ENCODE data around the gene TMEM187. TPM values are rescaled to one million over a fixed set of nuclear protein-coding genes. Genes with fewer than 3 reads are reported as not detected.

Gene TMEM187
- total RNA-seq, 2 experiments from 2014 or later, result 5.9 to 6.2 TPM

- Mint-ChIP-seq H3K36me3 (ENCODE audit: low read depth) (peaks cover 43% of the 10 kb centered on the region), H3K27ac (no peak overlapping the region), H3K27me3 (ENCODE audit: low read depth) (no peaks in the 10 kb centered on the region), H3K4me1 (ENCODE audit: low read depth) (peaks cover 6% of the 10 kb centered on the region), H3K9me3 (ENCODE audit: insufficient read depth) (no peaks in the 10 kb centered on the region), H3K4me3 (no peak overlapping the region)
- ChIA-PET POLR2A (no interaction called here), CTCF (no interaction called here)
- ATAC-seq (no peak), DNase-seq (no peak)
Observed at GRCh38 chrX:153956044-153956907, 16.3 kb upstream of the TMEM187 start.

- no peak for DNase-seq
- no peaks in the 10 kb centered on the region for H3K27me3 Mint-ChIP-seq (ENCODE audit: low read depth)
- ChIA-PET POLR2A (interaction anchor here (0.6 kb wide), 1 partner anchor 39 kb away, joined by 3 read pairs; no protein-coding TSS in a partner anchor), CTCF (no interaction called here)
- no peak overlapping the region for H3K4me3 Mint-ChIP-seq
- H3K27ac Mint-ChIP-seq, result no peak overlapping the region
- peaks cover 3% of the 10 kb centered on the region for H3K4me1 Mint-ChIP-seq (ENCODE audit: low read depth)
- no peaks in the 10 kb centered on the region for H3K9me3 Mint-ChIP-seq (ENCODE audit: insufficient read depth)
- ATAC-seq, result no peak
- H3K36me3 Mint-ChIP-seq (ENCODE audit: low read depth), result peaks cover 46% of the 10 kb centered on the region
Observed at GRCh38 chrX:153957224-153957623, 15.3 kb upstream of the TMEM187 start.

GRCh38 chrX:153958605-153959004 lies 13.9 kb upstream of the TMEM187 start:
- no peak overlapping the region for H3K27ac Mint-ChIP-seq
- ChIA-PET CTCF (no interaction called here), POLR2A (no interaction called here)
- peaks cover 46% of the 10 kb centered on the region for H3K36me3 Mint-ChIP-seq (ENCODE audit: low read depth)
- no peak overlapping the region for H3K4me3 Mint-ChIP-seq
- H3K9me3 Mint-ChIP-seq (ENCODE audit: insufficient read depth), result no peaks in the 10 kb centered on the region
- ATAC-seq (no peak), DNase-seq (no peak)
- H3K27me3 Mint-ChIP-seq (ENCODE audit: low read depth), result no peaks in the 10 kb centered on the region
- H3K4me1 Mint-ChIP-seq (ENCODE audit: low read depth), result peaks cover 3% of the 10 kb centered on the region

GRCh38 chrX:153959649-153960048 lies 12.9 kb upstream of the TMEM187 start:
- no peak overlapping the region for H3K4me3 Mint-ChIP-seq
- H3K27ac Mint-ChIP-seq, result no peak overlapping the region
- peaks cover 44% of the 10 kb centered on the region for H3K36me3 Mint-ChIP-seq (ENCODE audit: low read depth)
- no peaks in the 10 kb centered on the region for H3K9me3 Mint-ChIP-seq (ENCODE audit: insufficient read depth)
- H3K27me3 Mint-ChIP-seq (ENCODE audit: low read depth), result no peaks in the 10 kb centered on the region
- ChIA-PET CTCF (no interaction called here), POLR2A (interaction anchor here (0.7 kb wide), 1 partner anchor 35 kb away, joined by 3 read pairs; no protein-coding TSS in a partner anchor)
- DNase-seq (no peak), ATAC-seq (no peak)
- no peaks in the 10 kb centered on the region for H3K4me1 Mint-ChIP-seq (ENCODE audit: low read depth)

DNA sequence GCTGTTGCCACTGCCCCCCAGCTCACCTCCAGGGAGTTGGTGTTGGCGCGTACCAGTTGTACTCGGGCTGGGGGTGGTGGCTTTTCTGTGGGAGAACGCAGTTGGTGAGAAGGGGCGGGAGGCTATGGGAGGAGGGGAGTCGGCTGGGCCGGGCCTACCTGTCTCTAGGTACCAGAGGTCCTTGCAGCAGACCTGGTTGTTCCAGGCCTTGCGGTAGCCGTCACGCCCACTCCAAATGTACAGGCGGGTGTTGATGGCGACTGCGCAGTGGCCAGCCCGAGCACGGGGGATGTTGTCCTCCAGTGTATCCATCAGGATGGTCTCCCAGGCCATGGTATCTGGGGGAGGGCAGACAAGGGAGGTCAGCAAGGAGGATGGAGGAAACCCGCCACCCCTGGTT lies 12.5 kb upstream of the TMEM187 start:
- Mint-ChIP-seq H3K9me3 (ENCODE audit: insufficient read depth) (no peaks in the 10 kb centered on the region), H3K27me3 (ENCODE audit: low read depth) (no peaks in the 10 kb centered on the region), H3K36me3 (ENCODE audit: low read depth) (peaks cover 42% of the 10 kb centered on the region), H3K4me3 (no peak overlapping the region), H3K27ac (no peak overlapping the region), H3K4me1 (ENCODE audit: low read depth) (peaks cover 3% of the 10 kb centered on the region)
- no peak for ATAC-seq
- no peak for DNase-seq
- CTCF ChIA-PET, result no interaction called here
- POLR2A ChIA-PET, result interaction anchor here (0.7 kb wide), 1 partner anchor 36 kb away, joined by 3 read pairs; no protein-coding TSS in a partner anchor

DNA sequence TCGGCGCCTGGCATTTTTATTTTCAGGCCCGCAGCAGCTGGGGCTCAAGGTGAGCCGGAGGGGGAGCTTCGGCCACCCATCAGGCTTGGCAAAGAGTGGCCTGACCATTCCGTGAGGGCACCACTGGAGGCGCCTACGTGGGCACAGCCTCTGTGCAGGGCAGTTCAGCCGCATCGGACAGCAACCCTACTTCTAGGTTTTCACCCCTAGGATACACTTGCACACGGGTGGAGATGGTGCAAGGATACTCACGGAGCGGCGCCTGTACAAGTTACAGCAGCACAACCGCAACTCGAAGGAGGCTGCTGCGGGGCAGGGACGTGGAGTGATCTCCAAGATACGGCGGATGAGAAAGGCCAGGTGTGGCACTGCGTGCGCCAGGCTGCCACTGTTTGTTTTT lies 11.8 kb upstream of the TMEM187 start:
- H3K9me3 Mint-ChIP-seq (ENCODE audit: insufficient read depth), result no peaks in the 10 kb centered on the region
- CTCF ChIA-PET, result no interaction called here
- no peak overlapping the region for H3K4me3 Mint-ChIP-seq

DNA sequence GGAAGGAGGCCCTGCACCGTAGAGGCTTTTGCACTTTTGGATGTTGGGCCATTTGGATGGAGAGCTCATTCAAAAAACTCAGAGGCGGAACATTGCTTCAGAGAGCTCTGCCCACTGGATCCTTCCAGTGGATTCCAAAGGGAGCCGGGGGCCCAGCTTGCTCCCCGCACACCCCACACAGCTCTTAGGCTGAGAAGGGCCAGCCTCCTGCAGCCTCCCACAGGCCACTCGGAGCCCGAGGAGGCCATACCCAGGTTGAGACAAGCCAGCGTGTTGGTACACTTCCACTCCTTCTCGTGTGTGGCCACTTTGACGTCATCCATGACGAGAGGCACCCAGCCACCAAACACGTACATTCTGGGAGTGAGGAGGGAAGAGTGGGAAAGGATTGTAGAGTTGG lies 11.3 kb upstream of the TMEM187 start:
- ChIA-PET CTCF (interaction anchor here (1.1 to 1.2 kb wide), 2 partner anchors 9 to 14 kb away, joined by 3 read pairs; no protein-coding TSS in a partner anchor), POLR2A (interaction anchor here (1.0 to 1.2 kb wide), 2 partner anchors 12 to 34 kb away, joined by 3 to 5 read pairs; no protein-coding TSS in a partner anchor)
- Mint-ChIP-seq H3K4me1 (ENCODE audit: low read depth) (peaks cover 13% of the 10 kb centered on the region), H3K27ac (no peak overlapping the region), H3K36me3 (ENCODE audit: low read depth) (peaks cover 38% of the 10 kb centered on the region), H3K4me3 (no peak overlapping the region), H3K9me3 (ENCODE audit: insufficient read depth) (no peaks in the 10 kb centered on the region), H3K27me3 (ENCODE audit: low read depth) (no peaks in the 10 kb centered on the region)
- no peak for ATAC-seq
- no peak for DNase-seq

More for the DNA sequence above, 11.8 kb upstream of the TMEM187 start:
- POLR2A ChIA-PET, result no interaction called here
- no peak overlapping the region for H3K27ac Mint-ChIP-seq
- peaks cover 8% of the 10 kb centered on the region for H3K4me1 Mint-ChIP-seq (ENCODE audit: low read depth)
- H3K36me3 Mint-ChIP-seq (ENCODE audit: low read depth), result peaks cover 37% of the 10 kb centered on the region
- ATAC-seq (no peak), DNase-seq (no peak)
- no peaks in the 10 kb centered on the region for H3K27me3 Mint-ChIP-seq (ENCODE audit: low read depth)

- H3K9me3 Mint-ChIP-seq (ENCODE audit: insufficient read depth), result no peaks in the 10 kb centered on the region
- ChIA-PET CTCF (no interaction called here), POLR2A (no interaction called here)
- no peak overlapping the region for H3K27ac Mint-ChIP-seq
- DNase-seq (no peak), ATAC-seq (no peak)
- H3K4me3 Mint-ChIP-seq, result no peak overlapping the region
- H3K4me1 Mint-ChIP-seq (ENCODE audit: low read depth), result peaks cover 28% of the 10 kb centered on the region
- peaks cover 46% of the 10 kb centered on the region for H3K36me3 Mint-ChIP-seq (ENCODE audit: low read depth)
- H3K27me3 Mint-ChIP-seq (ENCODE audit: low read depth), result no peaks in the 10 kb centered on the region
Observed at GRCh38 chrX:153963546-153963945, 9.0 kb upstream of the TMEM187 start.

DNA sequence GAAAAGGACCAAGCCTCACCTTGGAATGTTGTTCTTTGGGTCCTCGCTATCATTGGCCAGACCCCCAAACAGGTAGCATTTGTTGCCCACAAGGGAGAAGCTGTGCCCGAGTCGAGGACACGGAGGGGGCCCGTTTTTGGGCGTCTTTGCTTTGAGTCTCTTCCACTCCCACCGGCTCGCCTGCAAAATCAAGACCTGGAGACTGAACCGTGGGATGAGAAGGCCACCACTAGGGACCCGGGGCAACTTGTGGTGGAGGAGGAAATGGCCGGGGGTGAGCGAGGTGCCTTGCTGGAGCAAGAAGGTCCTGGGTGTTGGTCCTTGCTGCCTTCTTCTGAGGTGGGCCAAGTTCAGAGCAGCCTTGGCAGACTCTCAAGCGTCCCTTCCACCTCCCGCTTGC lies 8.4 kb upstream of the TMEM187 start:
- Mint-ChIP-seq H3K9me3 (ENCODE audit: insufficient read depth) (no peaks in the 10 kb centered on the region), H3K4me1 (ENCODE audit: low read depth) (peaks cover 28% of the 10 kb centered on the region), H3K27ac (no peak overlapping the region), H3K4me3 (no peak overlapping the region), H3K27me3 (ENCODE audit: low read depth) (no peaks in the 10 kb centered on the region), H3K36me3 (ENCODE audit: low read depth) (peaks cover 50% of the 10 kb centered on the region)
- ChIA-PET POLR2A (interaction anchor here (1.4 kb wide), 1 partner anchor 16 kb away, joined by 4 read pairs; no protein-coding TSS in a partner anchor), CTCF (no interaction called here)
- ATAC-seq (no peak), DNase-seq (no peak)

DNA sequence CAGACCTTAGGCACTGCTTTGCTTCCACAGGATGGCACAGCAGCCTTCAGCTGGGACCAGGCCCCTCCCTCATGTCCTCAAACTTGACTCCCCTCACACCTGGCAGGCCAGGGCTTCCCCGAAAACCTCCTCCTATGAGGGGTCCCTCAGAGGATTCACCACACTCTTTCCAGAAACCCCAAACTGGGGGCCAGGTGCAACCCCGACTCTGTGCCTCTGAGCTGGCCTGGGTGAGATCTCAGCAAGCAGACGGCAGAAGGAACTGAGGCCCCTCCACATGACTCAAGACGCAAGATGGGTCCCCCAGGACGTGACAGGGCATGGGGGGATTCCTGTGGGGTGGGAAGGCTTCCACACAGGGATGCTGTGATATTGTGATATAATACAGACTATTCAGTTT lies 7.1 kb upstream of the TMEM187 start:
- ChIA-PET CTCF (interaction anchor here (1.4 to 4.7 kb wide), 3 partner anchors 12 to 202 kb away, joined by 3 to 29 read pairs (median 15); partner anchors contain the start of gene PLXNB3), POLR2A (interaction anchor here (1.0 to 1.4 kb wide), 2 partner anchors 17 to 39 kb away, joined by 3 to 4 read pairs; no protein-coding TSS in a partner anchor)
- H3K27ac Mint-ChIP-seq, result peak overlapping the region; percentile 60
- DNase-seq (no peak), ATAC-seq (no peak)
- H3K9me3 Mint-ChIP-seq (ENCODE audit: insufficient read depth), result no peaks in the 10 kb centered on the region
- no peaks in the 10 kb centered on the region for H3K27me3 Mint-ChIP-seq (ENCODE audit: low read depth)
- no peak overlapping the region for H3K4me3 Mint-ChIP-seq
- H3K36me3 Mint-ChIP-seq (ENCODE audit: low read depth), result peaks cover 50% of the 10 kb centered on the region
- H3K4me1 Mint-ChIP-seq (ENCODE audit: low read depth), result peaks cover 28% of the 10 kb centered on the region

DNA sequence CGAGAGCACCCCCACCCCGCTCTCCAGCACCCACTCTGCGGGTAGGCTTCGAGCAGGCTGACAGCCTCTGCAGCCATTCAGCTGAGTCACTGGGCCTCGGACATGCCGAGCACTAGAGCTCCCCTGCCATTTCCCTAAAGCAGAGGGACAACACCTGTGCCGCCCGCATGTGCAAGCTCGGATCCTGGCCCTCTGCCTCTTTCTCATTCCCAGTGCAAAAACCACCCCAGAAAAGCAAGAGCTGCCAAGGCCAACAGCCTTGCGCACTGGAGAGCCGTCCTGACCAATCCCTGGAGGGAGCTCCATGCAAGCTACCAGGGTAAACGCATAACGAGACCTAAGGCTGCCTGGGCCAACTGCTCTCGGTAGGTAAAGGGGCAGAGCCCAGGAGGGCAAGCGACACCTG lies 6.3 kb upstream of the TMEM187 start:
- ChIA-PET CTCF (interaction anchor here (1.4 to 7.0 kb wide), 6 partner anchors 13 to 202 kb away, joined by 3 to 37 read pairs (median 10); partner anchors contain the start of genes ARHGAP4 and PLXNB3), POLR2A (interaction anchor here (1.0 to 9.0 kb wide), 4 partner anchors 16 to 40 kb away, joined by 4 to 117 read pairs (median 48); partner anchors contain the start of gene ARHGAP4)
- H3K9me3 Mint-ChIP-seq (ENCODE audit: insufficient read depth), result no peaks in the 10 kb centered on the region
- H3K27me3 Mint-ChIP-seq (ENCODE audit: low read depth), result no peaks in the 10 kb centered on the region
- DNase-seq (no peak), ATAC-seq (no peak)
- H3K4me1 Mint-ChIP-seq (ENCODE audit: low read depth), result peaks cover 28% of the 10 kb centered on the region
- H3K27ac Mint-ChIP-seq, result peak overlapping the region; percentile 100
- H3K36me3 Mint-ChIP-seq (ENCODE audit: low read depth), result peaks cover 46% of the 10 kb centered on the region
- peak overlapping the region; percentile 100 for H3K4me3 Mint-ChIP-seq
